H1 (cell line): Measurements from ENCODE around the gene CC2D2A. TPM values are rescaled to one million over a fixed set of nuclear protein-coding genes. Genes with fewer than 3 reads are reported as not detected.

Source experiments
- BACH1 ChIP-seq: IDR thresholded peaks from 2 replicates; pipeline ENCODE4 v1.6.1; 2012; ENCODE audit warnings: low read length, improper control_type of control experiment
- JUN ChIP-seq: IDR thresholded peaks from 2 replicates; pipeline ENCODE4 v1.6.1; 2011; ENCODE audit warnings: low read depth, mild to moderate bottlenecking, improper control_type of control experiment, low read length
- NANOG ChIP-seq: IDR thresholded peaks from 2 replicates; pipeline ENCODE4 v1.6.1; 2011; ENCODE audit warnings: low read length, low read depth, mild to moderate bottlenecking, inconsistent platforms; ENCODE audit not compliant: insufficient read depth, poor library complexity, severe bottlenecking
- RNF2 ChIP-seq: fragments of 200-900, 300-1000 bp; sonication (generic); IDR thresholded peaks from 2 replicates; pipeline ENCODE4 v1.7.1; 2016; ENCODE audit warnings: borderline replicate concordance, low read depth, mild to moderate bottlenecking, antibody characterized with exemption, low read length; ENCODE audit not compliant: poor library complexity, severe bottlenecking; ENCODE audit errors: missing control alignments
- SP4 ChIP-seq: IDR thresholded peaks from 2 replicates; pipeline ENCODE4 v1.6.1; 2012; ENCODE audit warnings: low read length, inconsistent platforms
- SRF ChIP-seq: IDR thresholded peaks from 2 replicates; pipeline ENCODE4 v1.6.1; 2011; ENCODE audit warnings: mild to moderate bottlenecking, low read depth, low read length, moderate library complexity
- polyA plus RNA-seq, 7 experiments: library from polyadenylated mRNA; depleted of rRNA in 3 of 7; stranded (reverse) in 5 of 7; unstranded in 2 of 7; fragments of >200 nt in 5 of 7; fragments of 200-250 nt in 2 of 7; gene quantifications; 1 replicate in 5 of 7; 2 replicates in 1 of 7; 4 replicates in 1 of 7; pipeline versions ENCODE4 v1.2.1 to v1.2.3, GENCODE V29; 2011 to 2013; ENCODE audit warnings: missing spikeins in 2 of 7, mixed read lengths in 2 of 7
- total RNA-seq: library from RNA; stranded (reverse); fragmentation: NEBNext Ultra II Directional; extraction: Animal tissue kit (Norgen Biotek cat#: 25700); gene quantifications from 2 replicates; pipeline ENCODE4 v1.2.1, GENCODE V29; 2021
- TF ChIP-seq, protein P1 (sequence below): fragments of 300-600 bp; sonication (generic); IDR thresholded peaks from 2 replicates; pipeline ENCODE4 v1.7.1; 2012; ENCODE audit warnings: low read length, moderate library complexity, mild to moderate bottlenecking, inconsistent platforms; ENCODE audit not compliant: insufficient replicate concordance

Gene CC2D2A
- total and polyA plus RNA-seq, 2 of the 8 experiments (the other 6 are each of a cell fraction or from before 2014, with no cell fraction given): 11.0 to 12.2 TPM

DNA sequence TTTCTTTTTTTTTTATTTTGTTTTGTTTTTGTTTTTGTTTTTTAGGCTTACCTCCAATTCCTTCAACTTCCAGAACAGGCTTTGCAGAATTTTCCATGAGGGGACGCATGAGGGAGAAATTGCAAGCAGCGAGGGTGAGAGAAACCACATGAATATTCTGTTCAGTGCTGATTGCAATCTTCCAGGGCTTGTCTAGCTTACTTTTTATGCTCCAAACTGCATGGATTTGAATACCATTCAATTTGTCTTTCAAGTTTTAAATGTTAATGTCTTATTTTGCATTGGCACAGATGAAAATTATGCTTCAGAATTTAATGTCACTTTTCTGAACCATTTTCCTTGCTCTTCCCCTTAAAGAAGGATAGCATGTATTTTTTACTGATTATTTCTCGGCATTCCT, 32.7 kb downstream of the CC2D2A start (continued):
- TF ChIP-seq, protein P1, sequence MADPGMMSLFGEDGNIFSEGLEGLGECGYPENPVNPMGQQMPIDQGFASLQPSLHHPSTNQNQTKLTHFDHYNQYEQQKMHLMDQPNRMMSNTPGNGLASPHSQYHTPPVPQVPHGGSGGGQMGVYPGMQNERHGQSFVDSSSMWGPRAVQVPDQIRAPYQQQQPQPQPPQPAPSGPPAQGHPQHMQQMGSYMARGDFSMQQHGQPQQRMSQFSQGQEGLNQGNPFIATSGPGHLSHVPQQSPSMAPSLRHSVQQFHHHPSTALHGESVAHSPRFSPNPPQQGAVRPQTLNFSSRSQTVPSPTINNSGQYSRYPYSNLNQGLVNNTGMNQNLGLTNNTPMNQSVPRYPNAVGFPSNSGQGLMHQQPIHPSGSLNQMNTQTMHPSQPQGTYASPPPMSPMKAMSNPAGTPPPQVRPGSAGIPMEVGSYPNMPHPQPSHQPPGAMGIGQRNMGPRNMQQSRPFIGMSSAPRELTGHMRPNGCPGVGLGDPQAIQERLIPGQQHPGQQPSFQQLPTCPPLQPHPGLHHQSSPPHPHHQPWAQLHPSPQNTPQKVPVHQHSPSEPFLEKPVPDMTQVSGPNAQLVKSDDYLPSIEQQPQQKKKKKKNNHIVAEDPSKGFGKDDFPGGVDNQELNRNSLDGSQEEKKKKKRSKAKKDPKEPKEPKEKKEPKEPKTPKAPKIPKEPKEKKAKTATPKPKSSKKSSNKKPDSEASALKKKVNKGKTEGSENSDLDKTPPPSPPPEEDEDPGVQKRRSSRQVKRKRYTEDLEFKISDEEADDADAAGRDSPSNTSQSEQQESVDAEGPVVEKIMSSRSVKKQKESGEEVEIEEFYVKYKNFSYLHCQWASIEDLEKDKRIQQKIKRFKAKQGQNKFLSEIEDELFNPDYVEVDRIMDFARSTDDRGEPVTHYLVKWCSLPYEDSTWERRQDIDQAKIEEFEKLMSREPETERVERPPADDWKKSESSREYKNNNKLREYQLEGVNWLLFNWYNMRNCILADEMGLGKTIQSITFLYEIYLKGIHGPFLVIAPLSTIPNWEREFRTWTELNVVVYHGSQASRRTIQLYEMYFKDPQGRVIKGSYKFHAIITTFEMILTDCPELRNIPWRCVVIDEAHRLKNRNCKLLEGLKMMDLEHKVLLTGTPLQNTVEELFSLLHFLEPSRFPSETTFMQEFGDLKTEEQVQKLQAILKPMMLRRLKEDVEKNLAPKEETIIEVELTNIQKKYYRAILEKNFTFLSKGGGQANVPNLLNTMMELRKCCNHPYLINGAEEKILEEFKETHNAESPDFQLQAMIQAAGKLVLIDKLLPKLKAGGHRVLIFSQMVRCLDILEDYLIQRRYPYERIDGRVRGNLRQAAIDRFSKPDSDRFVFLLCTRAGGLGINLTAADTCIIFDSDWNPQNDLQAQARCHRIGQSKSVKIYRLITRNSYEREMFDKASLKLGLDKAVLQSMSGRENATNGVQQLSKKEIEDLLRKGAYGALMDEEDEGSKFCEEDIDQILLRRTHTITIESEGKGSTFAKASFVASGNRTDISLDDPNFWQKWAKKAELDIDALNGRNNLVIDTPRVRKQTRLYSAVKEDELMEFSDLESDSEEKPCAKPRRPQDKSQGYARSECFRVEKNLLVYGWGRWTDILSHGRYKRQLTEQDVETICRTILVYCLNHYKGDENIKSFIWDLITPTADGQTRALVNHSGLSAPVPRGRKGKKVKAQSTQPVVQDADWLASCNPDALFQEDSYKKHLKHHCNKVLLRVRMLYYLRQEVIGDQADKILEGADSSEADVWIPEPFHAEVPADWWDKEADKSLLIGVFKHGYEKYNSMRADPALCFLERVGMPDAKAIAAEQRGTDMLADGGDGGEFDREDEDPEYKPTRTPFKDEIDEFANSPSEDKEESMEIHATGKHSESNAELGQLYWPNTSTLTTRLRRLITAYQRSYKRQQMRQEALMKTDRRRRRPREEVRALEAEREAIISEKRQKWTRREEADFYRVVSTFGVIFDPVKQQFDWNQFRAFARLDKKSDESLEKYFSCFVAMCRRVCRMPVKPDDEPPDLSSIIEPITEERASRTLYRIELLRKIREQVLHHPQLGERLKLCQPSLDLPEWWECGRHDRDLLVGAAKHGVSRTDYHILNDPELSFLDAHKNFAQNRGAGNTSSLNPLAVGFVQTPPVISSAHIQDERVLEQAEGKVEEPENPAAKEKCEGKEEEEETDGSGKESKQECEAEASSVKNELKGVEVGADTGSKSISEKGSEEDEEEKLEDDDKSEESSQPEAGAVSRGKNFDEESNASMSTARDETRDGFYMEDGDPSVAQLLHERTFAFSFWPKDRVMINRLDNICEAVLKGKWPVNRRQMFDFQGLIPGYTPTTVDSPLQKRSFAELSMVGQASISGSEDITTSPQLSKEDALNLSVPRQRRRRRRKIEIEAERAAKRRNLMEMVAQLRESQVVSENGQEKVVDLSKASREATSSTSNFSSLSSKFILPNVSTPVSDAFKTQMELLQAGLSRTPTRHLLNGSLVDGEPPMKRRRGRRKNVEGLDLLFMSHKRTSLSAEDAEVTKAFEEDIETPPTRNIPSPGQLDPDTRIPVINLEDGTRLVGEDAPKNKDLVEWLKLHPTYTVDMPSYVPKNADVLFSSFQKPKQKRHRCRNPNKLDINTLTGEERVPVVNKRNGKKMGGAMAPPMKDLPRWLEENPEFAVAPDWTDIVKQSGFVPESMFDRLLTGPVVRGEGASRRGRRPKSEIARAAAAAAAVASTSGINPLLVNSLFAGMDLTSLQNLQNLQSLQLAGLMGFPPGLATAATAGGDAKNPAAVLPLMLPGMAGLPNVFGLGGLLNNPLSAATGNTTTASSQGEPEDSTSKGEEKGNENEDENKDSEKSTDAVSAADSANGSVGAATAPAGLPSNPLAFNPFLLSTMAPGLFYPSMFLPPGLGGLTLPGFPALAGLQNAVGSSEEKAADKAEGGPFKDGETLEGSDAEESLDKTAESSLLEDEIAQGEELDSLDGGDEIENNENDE: no peak
- no peak for TF ChIP-seq NANOG
- TF ChIP-seq SP4: no peak
- TF ChIP-seq JUN: no peak
- TF ChIP-seq SRF: no peak
- TF ChIP-seq BACH1: no peak
- TF ChIP-seq RNF2: no peak
